H1 (cell line): ENCODE results near the gene TFAP2E.

ENCODE experiments used
- CBX8 ChIP-seq: fragments of 300-800, 300-1000 bp; sonication (generic); IDR thresholded peaks from 2 replicates; pipeline ENCODE4 v1.7.1; 2016; ENCODE audit warnings: low read depth, low read length, borderline replicate concordance
- CREB1 ChIP-seq: IDR thresholded peaks from 2 replicates; pipeline ENCODE4 v1.6.1; 2012; ENCODE audit warnings: inconsistent platforms
- CTCF ChIP-seq, 3 experiments: IDR thresholded peaks; 1 replicate in 2 of 3; 2 replicates in 1 of 3; pipeline versions ENCODE4 v1.5.1 to v1.6.1; 2011; ENCODE audit warnings: low read length in 3 of 3, mild to moderate bottlenecking in 3 of 3, inconsistent platforms in 2 of 3, low read depth in 1 of 3, moderate library complexity in 1 of 3; ENCODE audit not compliant: insufficient read depth in 1 of 3; ENCODE audit errors: control extremely low read depth in 1 of 3
- MAX ChIP-seq: IDR thresholded peaks from 2 replicates; pipeline ENCODE4 v1.6.1; 2012; ENCODE audit warnings: inconsistent platforms
- RFX5 ChIP-seq: IDR thresholded peaks from 2 replicates; pipeline ENCODE4 v1.6.1; 2011; ENCODE audit warnings: low read depth, low read length, improper control_type of control experiment, borderline replicate concordance
- TCF12 ChIP-seq: IDR thresholded peaks from 2 replicates; pipeline ENCODE4 v1.6.1; 2011; ENCODE audit warnings: low read depth, mild to moderate bottlenecking, low read length

- no peak for TF ChIP-seq CTCF (IDR thresholded peaks at IDR 0.05; ENCODE audit: control extremely low read depth in 1 of 3, insufficient read depth in 1 of 3, low read depth in 1 of 3, low read length in 3 of 3)
- TF ChIP-seq MAX: no peak
- TF ChIP-seq RFX5: no peak
- TF ChIP-seq CREB1: no peak
- no peak for TF ChIP-seq TCF12
- no peak for TF ChIP-seq CBX8
These were observed 11.7 kb upstream of the TFAP2E start for GRCh38 chr1:35561297-35561971.
